ENCODE data around the gene JKAMP. TPM values are rescaled to one million over a fixed set of nuclear protein-coding genes. Genes with fewer than 3 reads are reported as not detected.
A peak's percentile ranks its signal among the peaks of the same experiment; 100 is the strongest.

Gene JKAMP
- total RNA-seq, 2 donors from 2014 or later: 42.5 to 57.2 TPM

DNA sequence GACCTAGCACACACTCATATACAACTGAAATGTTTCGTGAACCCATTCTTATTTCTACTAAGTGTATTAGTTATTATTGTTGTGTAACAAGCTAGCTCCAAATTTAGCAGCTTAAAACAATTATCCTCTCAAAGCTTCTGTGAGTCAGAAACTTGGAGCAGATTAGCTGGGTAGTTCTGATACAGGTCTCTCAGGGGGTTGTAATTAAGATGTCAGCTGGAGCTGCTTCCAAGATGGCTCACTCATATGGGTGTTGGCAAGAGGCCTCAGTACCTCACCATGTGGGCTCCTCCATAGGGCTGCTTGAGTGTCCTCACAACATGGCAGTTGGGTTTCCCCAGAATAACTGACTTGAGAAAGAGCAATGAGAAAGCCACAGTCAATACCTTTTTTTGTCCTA, 28.9 kb upstream of the JKAMP start:
- no peak overlapping the region for H3K9ac ChIP-seq (ENCODE audit: extremely low read depth, low read length, poor library complexity, severe bottlenecking)
- H3K4me1 Mint-ChIP-seq: peaks cover 18% of the 10 kb centered on the region
- no CpG with 5 or more reads among the region's 1 CpG for WGBS, 2 experiments (ENCODE audit: insufficient coverage in 1 of 2, insufficient read length in 1 of 2)
- H3K9me3 Mint-ChIP-seq: peaks cover 19% of the 10 kb centered on the region
- peaks cover 45% of the 10 kb centered on the region for H3K36me3 Mint-ChIP-seq (ENCODE audit: low read depth)
- no peak overlapping the region for H3K4me3 Mint-ChIP-seq
- no peak overlapping the region for H3K27ac ChIP-seq (ENCODE audit: low read depth, low read length)
- TF ChIP-seq, protein P1, sequence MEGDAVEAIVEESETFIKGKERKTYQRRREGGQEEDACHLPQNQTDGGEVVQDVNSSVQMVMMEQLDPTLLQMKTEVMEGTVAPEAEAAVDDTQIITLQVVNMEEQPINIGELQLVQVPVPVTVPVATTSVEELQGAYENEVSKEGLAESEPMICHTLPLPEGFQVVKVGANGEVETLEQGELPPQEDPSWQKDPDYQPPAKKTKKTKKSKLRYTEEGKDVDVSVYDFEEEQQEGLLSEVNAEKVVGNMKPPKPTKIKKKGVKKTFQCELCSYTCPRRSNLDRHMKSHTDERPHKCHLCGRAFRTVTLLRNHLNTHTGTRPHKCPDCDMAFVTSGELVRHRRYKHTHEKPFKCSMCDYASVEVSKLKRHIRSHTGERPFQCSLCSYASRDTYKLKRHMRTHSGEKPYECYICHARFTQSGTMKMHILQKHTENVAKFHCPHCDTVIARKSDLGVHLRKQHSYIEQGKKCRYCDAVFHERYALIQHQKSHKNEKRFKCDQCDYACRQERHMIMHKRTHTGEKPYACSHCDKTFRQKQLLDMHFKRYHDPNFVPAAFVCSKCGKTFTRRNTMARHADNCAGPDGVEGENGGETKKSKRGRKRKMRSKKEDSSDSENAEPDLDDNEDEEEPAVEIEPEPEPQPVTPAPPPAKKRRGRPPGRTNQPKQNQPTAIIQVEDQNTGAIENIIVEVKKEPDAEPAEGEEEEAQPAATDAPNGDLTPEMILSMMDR (conservative IDR thresholded peaks at IDR 0.05): no peak
- DNase-seq: no peak
- H3K4me3 ChIP-seq (ENCODE audit: low read length): peak overlapping the region; percentile 4
- peaks cover 32% of the 10 kb centered on the region for H3K9me3 ChIP-seq (ENCODE audit: control insufficient read depth, low read length)
- H3K27me3 ChIP-seq (ENCODE audit: control insufficient read depth, insufficient read depth, low read length, poor library complexity, severe bottlenecking): no peaks in the 10 kb centered on the region
- peaks cover 4% of the 10 kb centered on the region for H3K4me1 ChIP-seq (ENCODE audit: control insufficient read depth, insufficient read depth, low read length)
- no peaks in the 10 kb centered on the region for H3K27me3 Mint-ChIP-seq (ENCODE audit: insufficient read depth)
- H3K36me3 ChIP-seq (ENCODE audit: control insufficient read depth, insufficient read depth, low read length): peaks cover 27% of the 10 kb centered on the region
- H3K27ac Mint-ChIP-seq: no peak overlapping the region

DNA sequence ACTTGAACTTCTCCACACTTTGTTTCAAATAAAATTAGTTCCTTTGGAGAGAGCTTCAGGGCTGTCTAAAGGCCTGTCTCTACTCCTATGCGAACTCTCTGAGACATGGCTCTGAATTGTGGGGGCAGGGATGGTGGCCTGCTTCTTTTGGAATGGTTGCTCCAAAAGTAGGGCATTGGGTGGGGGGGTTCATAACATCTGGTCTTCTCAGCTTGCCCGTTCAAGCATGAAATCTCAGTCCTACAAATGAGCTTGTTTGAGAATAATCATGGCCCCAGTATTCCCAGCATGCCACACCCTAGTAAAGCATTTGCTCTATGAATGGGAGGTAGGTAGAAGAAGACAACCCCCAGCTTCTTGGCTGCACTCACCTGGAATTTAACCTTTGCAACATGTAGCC, 25.8 kb upstream of the JKAMP start:
- no peak overlapping the region for H3K9ac ChIP-seq (ENCODE audit: extremely low read depth, low read length, poor library complexity, severe bottlenecking)
- WGBS, 2 experiments (ENCODE audit: insufficient coverage in 1 of 2, insufficient read length in 1 of 2): 95% methylated on average over 2 of the region's 2 CpGs; no CpG with 5 or more reads in 1 of the 2 experiments
- H3K9me3 Mint-ChIP-seq: peaks cover 19% of the 10 kb centered on the region
- H3K4me1 ChIP-seq (ENCODE audit: control insufficient read depth, insufficient read depth, low read length): peaks cover 4% of the 10 kb centered on the region
- peaks cover 13% of the 10 kb centered on the region for H3K27me3 ChIP-seq (ENCODE audit: control insufficient read depth, insufficient read depth, low read length, poor library complexity, severe bottlenecking)
- H3K36me3 ChIP-seq (ENCODE audit: control insufficient read depth, insufficient read depth, low read length): peaks cover 38% of the 10 kb centered on the region
- H3K4me3 Mint-ChIP-seq: no peak overlapping the region
- H3K27ac Mint-ChIP-seq: no peak overlapping the region
- DNase-seq: no peak
- H3K9me3 ChIP-seq (ENCODE audit: control insufficient read depth, low read length): peaks cover 32% of the 10 kb centered on the region
- TF ChIP-seq, protein P1 (conservative IDR thresholded peaks at IDR 0.05): no peak
- no peak overlapping the region for H3K4me3 ChIP-seq (ENCODE audit: low read length)
- H3K27me3 Mint-ChIP-seq (ENCODE audit: insufficient read depth): peaks cover 8% of the 10 kb centered on the region
- no peak overlapping the region for H3K27ac ChIP-seq (ENCODE audit: low read depth, low read length)
- H3K36me3 Mint-ChIP-seq (ENCODE audit: low read depth): peaks cover 55% of the 10 kb centered on the region
- H3K4me1 Mint-ChIP-seq: peaks cover 18% of the 10 kb centered on the region

DNA sequence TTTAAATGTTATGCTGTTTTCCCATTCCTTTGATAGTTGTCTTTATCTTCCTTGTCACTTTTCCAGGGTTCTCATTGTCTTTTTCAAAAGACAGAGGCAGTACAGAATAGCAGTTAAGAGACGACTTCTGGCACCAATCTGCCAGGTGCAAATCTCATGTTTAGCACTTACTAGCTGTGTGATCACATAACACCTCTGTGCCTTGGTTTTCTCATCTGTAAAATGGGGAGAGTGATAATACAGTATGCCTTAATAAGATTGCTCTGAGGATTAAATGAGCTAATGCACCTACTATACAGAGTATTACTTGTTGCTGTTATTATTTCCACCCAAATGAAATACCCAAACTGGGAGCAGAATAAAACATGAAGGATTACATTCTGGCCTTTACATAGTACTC, 23.9 kb upstream of the JKAMP start:
- TF ChIP-seq, protein P1 (conservative IDR thresholded peaks at IDR 0.05): no peak
- Mint-ChIP-seq H3K27ac (no peak overlapping the region), H3K4me3 (no peak overlapping the region), H3K4me1 (peaks cover 22% of the 10 kb centered on the region), H3K9me3 (peaks cover 19% of the 10 kb centered on the region), H3K27me3 (ENCODE audit: insufficient read depth) (peaks cover 16% of the 10 kb centered on the region), H3K36me3 (ENCODE audit: low read depth) (peaks cover 47% of the 10 kb centered on the region)
- Histone ChIP-seq H3K9ac (ENCODE audit: extremely low read depth, low read length, poor library complexity, severe bottlenecking) (no peak overlapping the region), H3K4me3 (ENCODE audit: low read length) (no peak overlapping the region), H3K27me3 (ENCODE audit: control insufficient read depth, insufficient read depth, low read length, poor library complexity, severe bottlenecking) (peaks cover 19% of the 10 kb centered on the region), H3K36me3 (ENCODE audit: control insufficient read depth, insufficient read depth, low read length) (peaks cover 36% of the 10 kb centered on the region), H3K9me3 (ENCODE audit: control insufficient read depth, low read length) (peaks cover 28% of the 10 kb centered on the region), H3K27ac (ENCODE audit: low read depth, low read length) (no peak overlapping the region), H3K4me1 (ENCODE audit: control insufficient read depth, insufficient read depth, low read length) (peaks cover 6% of the 10 kb centered on the region)
- WGBS, 2 experiments (ENCODE audit: insufficient coverage in 1 of 2, insufficient read length in 1 of 2): 86 to 92% methylated on average over 1 of the region's 1 CpG
- DNase-seq: no peak

Data from endodermal cell (in vitro differentiated cells).